HCT116 (cell line): Measurements from ENCODE around the gene APOL6. TPM values are rescaled to one million over a fixed set of nuclear protein-coding genes. Genes with fewer than 3 reads are reported as not detected.

ENCODE experiments used
- ATAC-seq: fragments of 200-7000 bp; cut with Tn5 transposase; 2 replicates; pipeline ENCODE4 v1.9.1; 2020; ENCODE audit warnings: mild to moderate bottlenecking, moderate library complexity
- BruUV-seq: library from RNA; stranded (reverse); fragments of 400-500 nt; replicated peaks from 2 replicates; lab custom pipeline; 2021; lab: Mats Ljungman, UMichigan
- CTCF ChIA-PET: fragments of 300-600 bp; sonication (Branson Sonifier 250); formaldehyde crosslinking; loops from one replicate; lab custom pipeline; 2021; ENCODE audit warnings: antibody characterized with exemption; lab: Charles Lee
- POLR2A ChIA-PET: fragments of 300-600, 350-600 bp; sonication (Branson Sonifier 250); formaldehyde crosslinking; loops from one replicate; lab custom pipeline; 2021; ENCODE audit warnings: antibody characterized with exemption; lab: Charles Lee
- RAD21 ChIA-PET, 2 experiments: fragments of 300-600 bp; sonication (Branson Sonifier 250); formaldehyde crosslinking; loops; one replicate each; lab custom pipeline; 2023; ENCODE audit warnings: low total read pairs in 2 of 2; ENCODE audit not compliant: uncharacterized antibody in 2 of 2, unreplicated experiment in 2 of 2, low non-redundant PET in 1 of 2; lab: Charles Lee
- DNase-seq: peaks from one replicate; pipeline ENCODE4 v3.0.0-alpha.2; 2010; ENCODE audit warnings: low read depth, low spot score
- H2AFZ ChIP-seq: fragments of 200-600 bp; shearing (Covaris generic), sonication (generic); 2 replicates; pipeline ENCODE4 v1.6.1; 2017; ENCODE audit warnings: low read depth, mixed run types, mixed read lengths, antibody characterized with exemption, low read length; ENCODE audit not compliant: poor library complexity, severe bottlenecking
- H3K27ac ChIP-seq: 2 replicates; pipeline ENCODE4 v1.5.1; 2012; ENCODE audit warnings: low read depth, low read length
- H3K27me3 ChIP-seq: fragments of 200-600 bp; sonication (generic); 2 replicates; pipeline ENCODE4 v1.6.1; 2016; ENCODE audit warnings: mixed run types, low read length, mixed read lengths; ENCODE audit not compliant: insufficient read depth
- H3K36me3 ChIP-seq, 2 experiments: fragments of 200-500 bp in 1 of 2; fragments of 200-600 bp in 1 of 2; sonication (Bioruptor generic) in 1 of 2; sonication (generic) in 1 of 2; 2 replicates each; pipeline versions ENCODE4 v1.5.1 to v1.6.1; 2014 to 2016; ENCODE audit warnings: low read length in 2 of 2, inconsistent platforms in 1 of 2, mixed read lengths in 1 of 2, mixed run types in 1 of 2; ENCODE audit not compliant: insufficient read depth in 2 of 2, control insufficient read depth in 1 of 2
- H3K4me1 ChIP-seq, 2 experiments: fragments of 200-600 bp in 1 of 2; sonication (generic) in 1 of 2; 2 replicates each; pipeline versions ENCODE4 v1.5.1 to v1.6.1; 2012 to 2017; ENCODE audit warnings: low read length in 2 of 2, inconsistent platforms in 1 of 2, mild to moderate bottlenecking in 1 of 2, mixed read lengths in 1 of 2, mixed run types in 1 of 2, moderate library complexity in 1 of 2; ENCODE audit not compliant: insufficient read depth in 2 of 2, control insufficient read depth in 1 of 2
- H3K4me2 ChIP-seq: fragments of 200-600 bp; sonication (generic); 2 replicates; pipeline ENCODE4 v1.6.1; 2017; ENCODE audit warnings: mixed run types, low read length, mixed read lengths
- H3K4me3 ChIP-seq, 2 experiments: fragments of 200-600 bp in 1 of 2; sonication (generic) in 1 of 2; replicated peaks in 1 of 2; 2 replicates each; pipeline ENCODE4 v1.5.1; 2011 to 2016; ENCODE audit warnings: low read length in 2 of 2, control low read depth in 1 of 2, low read depth in 1 of 2, mild to moderate bottlenecking in 1 of 2, mixed read lengths in 1 of 2, mixed run types in 1 of 2
- H3K79me2 ChIP-seq: fragments of 200-600 bp; sonication (generic); 2 replicates; pipeline ENCODE4 v1.6.1; 2017; ENCODE audit warnings: mild to moderate bottlenecking, mixed run types, low read length, moderate library complexity, mixed read lengths; ENCODE audit not compliant: insufficient read depth
- H3K9ac ChIP-seq: fragments of 200-600 bp; sonication (generic); 2 replicates; pipeline ENCODE4 v1.6.1; 2016; ENCODE audit warnings: low read length, mixed read lengths
- H3K9me2 ChIP-seq: fragments of 200-600 bp; sonication (generic), shearing (Covaris generic); 2 replicates; pipeline ENCODE4 v1.6.1; 2017; ENCODE audit warnings: mixed run types, mild to moderate bottlenecking, moderate library complexity; ENCODE audit not compliant: insufficient read depth
- H3K9me3 ChIP-seq, 2 experiments: fragments of 200-500 bp in 1 of 2; fragments of 200-600 bp in 1 of 2; sonication (Bioruptor generic) in 1 of 2; sonication (generic) in 1 of 2; 2 replicates each; pipeline ENCODE4 v1.6.1; 2014 to 2017; ENCODE audit warnings: low read length in 2 of 2, mixed read lengths in 2 of 2, inconsistent platforms in 1 of 2, low read depth in 1 of 2, mild to moderate bottlenecking in 1 of 2, mixed run types in 1 of 2, moderate library complexity in 1 of 2; ENCODE audit not compliant: control insufficient read depth in 1 of 2, insufficient read depth in 1 of 2
- H4K20me1 ChIP-seq: fragments of 200-600 bp; sonication (generic), shearing (Covaris generic); 2 replicates; pipeline ENCODE4 v1.6.1; 2017; ENCODE audit warnings: mixed run types, mild to moderate bottlenecking, moderate library complexity; ENCODE audit not compliant: insufficient read depth
- CBX3 ChIP-seq: IDR thresholded peaks from 2 replicates; pipeline ENCODE4 v1.6.1; 2012; ENCODE audit warnings: low read depth
- EGR1 ChIP-seq: IDR thresholded peaks from 2 replicates; pipeline ENCODE4 v1.6.1; 2012; ENCODE audit warnings: low read depth
- FOSL1 ChIP-seq: IDR thresholded peaks from 2 replicates; pipeline ENCODE4 v1.6.1; 2012; ENCODE audit warnings: low read depth
- JUND ChIP-seq: IDR thresholded peaks from 2 replicates; pipeline ENCODE4 v1.6.1; 2012
- POLR2AphosphoS5 ChIP-seq: IDR thresholded peaks from 2 replicates; pipeline ENCODE4 v1.6.1; 2011; ENCODE audit warnings: mild to moderate bottlenecking, low read depth, low read length, moderate library complexity
- SIN3A ChIP-seq: IDR thresholded peaks from 2 replicates; pipeline ENCODE4 v1.6.1; 2012; ENCODE audit warnings: low read depth
- YY1 ChIP-seq: IDR thresholded peaks from 2 replicates; pipeline ENCODE4 v1.6.1; 2011; ENCODE audit warnings: low read length, low read depth, moderate library complexity, mild to moderate bottlenecking; ENCODE audit not compliant: insufficient replicate concordance; ENCODE audit errors: extremely low read depth
- ZFX ChIP-seq: fragments of 450-650 bp; IDR thresholded peaks from 2 replicates; pipeline ENCODE4 v1.6.1; 2017
- intact Hi-C: fragments of 100-400 bp; cut with micrococcal nuclease; formaldehyde crosslinking; loops from 2 replicates; pipeline ENCODE4 v1.10.0; 2022
- total RNA-seq: library from RNA; stranded (reverse); gene quantifications from one replicate; pipeline ENCODE4 v1.2.1, GENCODE V29; 2021; ENCODE audit not compliant: unreplicated experiment
- TF ChIP-seq, protein P1 (sequence below): IDR thresholded peaks from 2 replicates; pipeline ENCODE4 v1.6.1; 2011; ENCODE audit warnings: mild to moderate bottlenecking, low read length, moderate library complexity; ENCODE audit not compliant: insufficient replicate concordance; ENCODE audit errors: extremely low read depth
- TF ChIP-seq, protein P2 (sequence below): IDR thresholded peaks from 2 replicates; pipeline ENCODE4 v1.6.1; 2012; ENCODE audit warnings: low read depth

APOL6 gene
- total RNA-seq, 1 experiment from 2014 or later, result 0.84 TPM

DNA sequence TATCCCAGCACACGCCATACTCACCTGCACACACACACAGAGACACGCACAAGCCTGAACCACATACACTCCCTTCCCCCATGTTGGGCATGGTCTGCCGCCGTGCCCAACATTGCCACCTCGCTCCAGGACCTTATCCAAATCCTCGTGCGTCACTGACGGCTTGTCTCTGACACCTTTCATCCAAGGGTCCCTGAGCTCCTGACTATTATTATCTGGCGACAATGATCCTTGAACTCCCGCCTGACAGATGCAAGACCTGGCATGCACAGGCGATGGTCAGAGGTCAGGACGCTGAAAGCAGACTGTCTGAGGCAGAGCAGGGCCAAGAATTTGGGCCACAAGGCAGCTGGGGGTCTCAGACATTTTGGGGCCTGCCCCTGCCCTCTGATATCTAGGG, 35.3 kb upstream of the APOL6 start:
- no peak for ATAC-seq
- Histone ChIP-seq H3K79me2 (no peaks in the 10 kb centered on the region), H3K27ac (no peak overlapping the region), H3K9me2 (no peaks in the 10 kb centered on the region)
- intact Hi-C loops, result no loop called here
- POLR2A ChIA-PET, result no interaction called here
- no TSS peak for BruUV-seq
- TF ChIP-seq YY1 (no peak), EGR1 (no peak), FOSL1 (no peak), POLR2AphosphoS5 (no peak), JUND (no peak), ZFX (no peak), CBX3 (no peak)
- TF ChIP-seq, protein P1, sequence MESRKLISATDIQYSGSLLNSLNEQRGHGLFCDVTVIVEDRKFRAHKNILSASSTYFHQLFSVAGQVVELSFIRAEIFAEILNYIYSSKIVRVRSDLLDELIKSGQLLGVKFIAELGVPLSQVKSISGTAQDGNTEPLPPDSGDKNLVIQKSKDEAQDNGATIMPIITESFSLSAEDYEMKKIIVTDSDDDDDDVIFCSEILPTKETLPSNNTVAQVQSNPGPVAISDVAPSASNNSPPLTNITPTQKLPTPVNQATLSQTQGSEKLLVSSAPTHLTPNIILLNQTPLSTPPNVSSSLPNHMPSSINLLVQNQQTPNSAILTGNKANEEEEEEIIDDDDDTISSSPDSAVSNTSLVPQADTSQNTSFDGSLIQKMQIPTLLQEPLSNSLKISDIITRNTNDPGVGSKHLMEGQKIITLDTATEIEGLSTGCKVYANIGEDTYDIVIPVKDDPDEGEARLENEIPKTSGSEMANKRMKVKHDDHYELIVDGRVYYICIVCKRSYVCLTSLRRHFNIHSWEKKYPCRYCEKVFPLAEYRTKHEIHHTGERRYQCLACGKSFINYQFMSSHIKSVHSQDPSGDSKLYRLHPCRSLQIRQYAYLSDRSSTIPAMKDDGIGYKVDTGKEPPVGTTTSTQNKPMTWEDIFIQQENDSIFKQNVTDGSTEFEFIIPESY, result no peak
- TF ChIP-seq, all 23 proteins: peak for 0
- Histone ChIP-seq H2AFZ (no peak overlapping the region), H3K4me3 (no peak overlapping the region), H3K36me3 (no peaks in the 10 kb centered on the region), H3K4me2 (no peak overlapping the region), H3K4me1 (no peaks in the 10 kb centered on the region), H3K27me3 (no peaks in the 10 kb centered on the region), H3K9me3 (no peaks in the 10 kb centered on the region), H3K9ac (no peak overlapping the region), H4K20me1 (no peaks in the 10 kb centered on the region)
- no peak for DNase-seq
- ChIA-PET CTCF (no interaction called here), RAD21 (no interaction called here)

DNA sequence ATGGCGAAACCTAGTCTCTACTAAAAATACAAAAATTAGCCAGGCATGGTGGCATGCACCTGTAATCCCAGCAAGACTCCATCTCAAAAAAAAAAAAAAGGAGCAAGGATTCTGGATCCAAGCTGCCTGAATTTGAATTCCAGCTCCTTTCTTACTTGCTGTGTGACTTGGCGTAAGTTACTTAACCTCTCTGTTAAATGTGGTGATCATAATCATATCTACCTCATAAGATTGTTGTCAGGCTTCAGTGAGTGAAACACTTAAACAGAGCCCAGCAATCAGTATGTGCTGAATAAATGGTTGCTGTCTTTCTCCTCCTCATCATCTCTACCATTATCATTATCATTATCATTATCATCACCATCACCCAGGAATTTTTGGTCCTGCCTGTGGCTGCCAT, 33.8 kb upstream of the APOL6 start:
- no peak overlapping the region for H3K9ac ChIP-seq
- no peaks in the 10 kb centered on the region for H3K9me3 ChIP-seq
- H4K20me1 ChIP-seq, result no peaks in the 10 kb centered on the region
- no TSS peak for BruUV-seq
- no peaks in the 10 kb centered on the region for H3K4me1 ChIP-seq
- H3K79me2 ChIP-seq, result no peaks in the 10 kb centered on the region
- CTCF ChIA-PET, result no interaction called here
- POLR2A ChIA-PET, result no interaction called here
- DNase-seq (no peak), ATAC-seq (no peak)
- H3K27ac ChIP-seq, result no peak overlapping the region
- no peak overlapping the region for H3K4me3 ChIP-seq
- TF ChIP-seq SIN3A, result no peak
- TF ChIP-seq, protein P2, sequence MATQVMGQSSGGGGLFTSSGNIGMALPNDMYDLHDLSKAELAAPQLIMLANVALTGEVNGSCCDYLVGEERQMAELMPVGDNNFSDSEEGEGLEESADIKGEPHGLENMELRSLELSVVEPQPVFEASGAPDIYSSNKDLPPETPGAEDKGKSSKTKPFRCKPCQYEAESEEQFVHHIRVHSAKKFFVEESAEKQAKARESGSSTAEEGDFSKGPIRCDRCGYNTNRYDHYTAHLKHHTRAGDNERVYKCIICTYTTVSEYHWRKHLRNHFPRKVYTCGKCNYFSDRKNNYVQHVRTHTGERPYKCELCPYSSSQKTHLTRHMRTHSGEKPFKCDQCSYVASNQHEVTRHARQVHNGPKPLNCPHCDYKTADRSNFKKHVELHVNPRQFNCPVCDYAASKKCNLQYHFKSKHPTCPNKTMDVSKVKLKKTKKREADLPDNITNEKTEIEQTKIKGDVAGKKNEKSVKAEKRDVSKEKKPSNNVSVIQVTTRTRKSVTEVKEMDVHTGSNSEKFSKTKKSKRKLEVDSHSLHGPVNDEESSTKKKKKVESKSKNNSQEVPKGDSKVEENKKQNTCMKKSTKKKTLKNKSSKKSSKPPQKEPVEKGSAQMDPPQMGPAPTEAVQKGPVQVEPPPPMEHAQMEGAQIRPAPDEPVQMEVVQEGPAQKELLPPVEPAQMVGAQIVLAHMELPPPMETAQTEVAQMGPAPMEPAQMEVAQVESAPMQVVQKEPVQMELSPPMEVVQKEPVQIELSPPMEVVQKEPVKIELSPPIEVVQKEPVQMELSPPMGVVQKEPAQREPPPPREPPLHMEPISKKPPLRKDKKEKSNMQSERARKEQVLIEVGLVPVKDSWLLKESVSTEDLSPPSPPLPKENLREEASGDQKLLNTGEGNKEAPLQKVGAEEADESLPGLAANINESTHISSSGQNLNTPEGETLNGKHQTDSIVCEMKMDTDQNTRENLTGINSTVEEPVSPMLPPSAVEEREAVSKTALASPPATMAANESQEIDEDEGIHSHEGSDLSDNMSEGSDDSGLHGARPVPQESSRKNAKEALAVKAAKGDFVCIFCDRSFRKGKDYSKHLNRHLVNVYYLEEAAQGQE, result no peak
- TF ChIP-seq ZFX, result no peak
- TF ChIP-seq, protein P1, result no peak
- no peaks in the 10 kb centered on the region for H3K9me2 ChIP-seq
- H3K36me3 ChIP-seq, result no peaks in the 10 kb centered on the region
- intact Hi-C loops, result no loop called here
- RAD21 ChIA-PET, result no interaction called here
- no peak overlapping the region for H2AFZ ChIP-seq
- no peak overlapping the region for H3K4me2 ChIP-seq
- H3K27me3 ChIP-seq, result no peaks in the 10 kb centered on the region
